NCI-H82 treated with DMSO at 0.1 percent for 48 hours (cell line): ENCODE data around the gene MMRN2.
"Not testable (repeated sequence)": the region's sequence is repeated elsewhere in the genome, so short reads cannot be mapped to it uniquely, and the experiment has no call there.

ENCODE experiments used
- DNase-seq: peaks from one replicate; lab custom pipeline; 2025; ENCODE audit not compliant: unreplicated experiment; lab: John Stamatoyannopoulos, UW

MMRN2 gene

DNA sequence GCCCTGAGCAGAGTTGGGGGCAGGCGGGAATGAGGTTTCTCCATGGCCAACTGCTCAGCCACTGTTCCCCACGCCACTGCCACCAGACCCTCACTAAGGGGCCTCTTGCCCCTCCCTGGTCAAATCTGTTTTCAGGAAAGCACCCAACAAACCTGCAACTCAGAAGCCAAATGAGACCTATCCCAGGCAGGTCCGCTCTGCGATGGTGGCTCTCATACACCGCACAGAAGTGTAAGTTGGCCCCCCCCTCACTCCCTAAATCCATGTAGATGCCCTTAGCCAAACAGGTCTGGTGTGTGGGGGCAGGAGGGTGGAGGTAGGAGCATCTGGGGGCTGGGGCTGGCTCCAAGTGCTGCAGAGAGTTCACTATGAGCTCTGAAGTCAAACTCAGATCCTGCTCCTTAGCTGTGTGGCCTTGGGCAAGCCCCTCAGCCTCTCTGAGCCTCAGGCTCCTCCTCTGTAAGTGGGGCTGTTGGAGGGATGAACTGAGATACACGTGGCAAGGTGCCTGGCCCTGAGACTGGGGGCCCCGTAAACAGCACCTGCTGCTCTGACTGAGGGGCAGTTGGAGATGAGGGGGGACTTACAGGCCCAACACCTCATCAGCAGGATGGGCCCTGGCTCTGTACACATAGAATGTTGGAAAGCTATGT is 1.1 kb downstream of the MMRN2 start:
- no peak for DNase-seq

DNA sequence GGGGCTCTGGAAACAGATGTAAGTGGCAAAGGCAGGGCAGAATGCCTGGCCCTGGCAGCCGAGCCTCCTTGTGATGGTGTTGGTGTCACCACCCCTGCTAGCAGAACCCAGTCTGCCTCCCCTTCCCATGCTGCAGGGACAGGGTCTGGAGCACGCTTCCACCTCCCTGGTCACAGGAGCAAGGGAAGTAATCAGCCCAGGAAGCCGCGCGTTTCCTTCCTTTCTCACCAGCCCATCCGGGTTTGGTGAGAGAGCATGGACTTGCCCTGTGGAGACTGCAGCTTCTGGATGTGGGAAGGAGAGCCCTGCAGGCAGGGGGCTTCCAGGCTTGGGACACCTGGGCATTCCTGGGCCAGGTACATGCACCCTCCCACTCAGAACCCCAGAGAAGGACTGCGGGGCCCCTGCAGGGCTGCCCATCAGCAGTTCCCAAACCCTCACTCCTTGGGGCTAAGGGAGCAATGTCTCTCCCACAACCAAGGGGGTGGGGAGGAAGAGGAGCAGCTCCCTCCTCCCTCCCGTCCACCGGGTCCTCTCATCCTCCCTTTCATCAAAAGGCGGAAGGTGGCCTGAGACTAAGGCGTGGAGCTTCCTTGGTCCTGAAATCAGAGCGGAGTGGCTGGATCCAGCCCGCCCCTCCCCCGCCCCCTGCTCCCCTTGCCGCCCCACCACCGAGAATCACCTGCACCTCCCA is 1.8 kb downstream of the MMRN2 start:
- DNase-seq: no peak

DNA sequence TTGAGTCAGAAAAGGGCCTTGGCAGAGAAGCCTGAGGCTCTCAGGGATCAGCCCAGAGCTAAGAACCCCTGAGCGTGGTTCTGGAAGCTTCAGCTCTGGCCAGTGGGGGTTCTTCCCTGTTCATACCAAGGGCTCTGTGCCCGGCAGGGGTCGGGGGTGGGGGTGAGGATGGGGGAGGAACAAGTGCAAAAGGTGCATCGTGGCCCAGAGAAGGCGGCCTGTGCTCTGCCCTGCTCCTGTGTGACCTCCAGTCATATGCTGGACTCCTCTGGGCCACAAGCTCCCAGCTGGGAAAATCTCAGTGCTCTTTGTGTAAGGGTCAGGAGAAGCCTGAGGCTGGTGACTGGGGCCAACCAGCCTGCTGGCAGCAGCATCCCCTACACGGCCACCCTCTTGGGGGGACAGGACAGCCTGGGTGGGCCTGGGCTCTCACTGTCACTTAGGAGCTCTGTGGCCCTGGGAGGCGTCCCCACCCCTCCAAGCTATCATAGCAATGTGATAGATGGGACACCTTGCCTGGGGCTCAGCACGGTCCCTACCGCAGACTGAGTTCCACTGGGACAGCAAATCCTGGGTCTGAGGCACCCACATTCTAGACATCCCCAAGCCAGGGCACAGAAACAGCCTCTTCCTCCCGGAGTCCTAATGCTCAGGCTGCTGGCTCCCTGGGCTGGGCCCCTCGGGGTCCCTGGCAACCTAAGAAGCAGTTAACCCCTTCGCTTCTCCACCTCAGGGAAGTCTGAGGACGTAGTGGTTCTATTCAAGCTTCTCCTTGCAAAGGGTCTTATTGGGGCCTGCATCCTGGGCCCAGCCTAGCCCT is 2.5 kb downstream of the MMRN2 start:
- DNase-seq: no peak

DNA sequence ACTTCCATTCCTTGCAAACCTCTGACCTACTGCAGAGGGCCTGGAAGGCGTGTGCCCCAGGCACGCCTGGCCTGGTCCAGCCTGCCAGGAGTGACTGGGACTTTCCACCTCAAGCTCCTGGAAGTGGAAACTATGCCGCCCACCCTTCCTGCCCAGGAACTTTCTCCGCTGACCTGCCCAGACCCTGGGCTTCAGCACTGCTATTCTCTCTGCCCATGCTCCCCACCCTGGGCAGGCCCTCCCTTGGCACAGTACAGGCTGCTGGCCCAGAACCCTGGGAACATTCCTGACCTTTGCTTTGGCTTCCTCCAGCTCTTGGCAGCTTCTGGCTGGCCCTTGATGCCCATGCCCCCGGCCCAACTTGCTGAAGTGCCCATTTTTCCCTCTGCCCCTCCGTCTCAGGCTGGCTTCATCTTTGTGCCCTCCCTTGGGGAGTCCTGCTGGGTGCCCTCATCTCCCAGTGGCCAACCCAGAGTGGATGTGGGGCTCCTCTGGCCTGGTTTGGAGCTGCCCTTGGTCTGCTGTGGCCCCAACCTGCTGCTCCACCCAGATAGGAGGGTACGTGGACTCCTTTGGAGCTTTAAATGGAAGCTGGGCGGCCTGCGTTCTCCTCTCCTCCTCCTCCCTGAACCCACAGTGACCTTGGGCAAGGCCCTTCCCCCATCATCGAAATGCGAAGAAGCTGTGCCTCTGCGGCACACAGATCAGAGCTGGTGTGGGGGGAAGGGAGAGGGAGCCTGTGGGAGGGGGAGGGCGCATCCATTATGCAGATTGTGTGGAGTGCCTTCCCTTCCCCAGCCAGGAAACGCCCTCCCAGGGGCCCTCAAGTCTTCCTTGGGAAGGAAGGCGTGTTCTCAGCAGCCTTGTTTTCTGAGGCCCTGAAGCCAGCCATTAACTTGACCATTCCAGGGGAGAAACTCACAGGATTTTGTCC is 3.4 kb downstream of the MMRN2 start:
- peak; percentile 53 for DNase-seq

DNA sequence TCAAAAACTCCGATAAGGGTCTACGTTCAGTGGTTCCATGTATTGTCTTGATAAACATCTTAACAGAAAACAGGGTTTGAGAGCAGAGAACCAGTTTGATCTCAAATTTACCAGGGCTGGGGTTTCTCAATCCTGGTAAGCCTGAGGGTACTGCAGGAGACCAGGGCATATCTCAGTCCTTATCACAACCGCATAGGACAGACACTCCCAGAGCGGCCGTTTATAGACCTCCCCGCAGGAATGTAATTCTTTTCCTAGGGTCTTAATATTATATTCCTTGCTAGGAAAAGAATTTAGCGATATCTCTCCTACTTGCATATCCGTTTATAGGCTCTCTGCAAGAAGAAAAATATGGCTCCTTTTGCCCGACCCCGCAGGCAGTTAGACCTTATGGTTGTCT is 4.7 kb downstream of the MMRN2 start:
- not testable (repeated sequence) for DNase-seq

DNA sequence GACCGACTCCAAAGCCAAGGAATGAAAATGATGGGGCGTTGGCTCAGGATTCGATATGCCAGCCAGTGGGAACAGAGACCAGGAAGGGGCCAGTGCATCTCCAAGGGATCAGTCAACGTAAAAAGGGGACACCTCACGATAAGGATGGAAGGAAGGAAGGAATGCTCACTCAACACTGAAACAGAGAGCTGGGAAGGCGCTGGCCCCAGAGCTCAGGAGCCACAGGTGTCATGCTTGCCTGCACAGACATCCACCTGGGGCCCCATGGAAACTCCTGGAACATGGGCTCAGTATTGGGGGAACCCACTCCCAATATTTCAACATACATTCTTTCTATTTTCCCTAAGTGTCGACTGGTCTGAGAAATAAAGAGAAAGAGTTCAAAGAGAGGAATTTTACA is 5.3 kb downstream of the MMRN2 start:
- DNase-seq: no peak

DNA sequence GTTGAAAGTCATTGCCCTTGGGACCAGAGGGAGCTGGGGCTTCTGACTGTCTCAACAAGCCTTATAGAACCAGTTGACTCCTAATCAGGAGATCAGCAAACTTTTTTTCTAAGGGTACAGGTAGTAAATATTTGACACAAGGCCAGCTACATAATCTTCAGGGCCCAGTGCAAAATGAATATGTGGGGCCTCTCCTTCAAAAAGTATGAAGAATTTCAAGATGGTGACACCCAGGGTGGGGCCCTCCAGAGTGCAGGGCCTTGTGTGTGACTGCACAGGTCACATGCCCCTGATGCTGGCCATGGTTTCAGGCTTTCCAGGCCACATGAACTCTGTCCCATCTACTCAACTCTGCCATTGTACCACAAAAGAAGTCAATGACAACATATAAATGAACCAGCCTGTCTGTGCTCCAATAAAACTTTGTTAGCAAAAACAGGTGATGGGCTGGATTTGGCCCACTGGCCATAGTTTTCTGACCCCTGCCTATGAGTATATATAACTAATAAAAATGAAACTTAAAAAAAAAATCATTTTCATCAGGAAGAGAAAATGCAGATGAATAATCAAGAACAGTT is 6.1 kb downstream of the MMRN2 start:
- no peak for DNase-seq

DNA sequence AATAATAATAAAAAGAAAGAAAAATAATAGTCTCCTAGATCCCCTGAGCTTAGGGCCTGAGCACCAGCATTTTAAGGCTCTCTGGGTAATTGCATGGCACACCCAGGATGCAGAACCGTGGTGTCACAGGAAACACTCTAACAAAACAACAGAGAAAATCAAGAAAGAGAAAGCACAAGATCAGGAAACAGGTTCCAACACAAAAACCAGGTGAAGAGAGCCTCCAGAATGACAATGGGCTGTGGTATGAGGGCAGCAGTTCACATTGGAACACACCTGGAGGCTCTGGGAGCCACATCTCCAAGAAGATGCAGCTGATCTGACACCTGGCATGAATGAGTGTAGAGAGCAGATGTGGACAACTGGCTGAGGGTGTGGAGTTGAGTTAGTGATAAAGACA is 7.1 kb downstream of the MMRN2 start:
- no peak for DNase-seq

DNA sequence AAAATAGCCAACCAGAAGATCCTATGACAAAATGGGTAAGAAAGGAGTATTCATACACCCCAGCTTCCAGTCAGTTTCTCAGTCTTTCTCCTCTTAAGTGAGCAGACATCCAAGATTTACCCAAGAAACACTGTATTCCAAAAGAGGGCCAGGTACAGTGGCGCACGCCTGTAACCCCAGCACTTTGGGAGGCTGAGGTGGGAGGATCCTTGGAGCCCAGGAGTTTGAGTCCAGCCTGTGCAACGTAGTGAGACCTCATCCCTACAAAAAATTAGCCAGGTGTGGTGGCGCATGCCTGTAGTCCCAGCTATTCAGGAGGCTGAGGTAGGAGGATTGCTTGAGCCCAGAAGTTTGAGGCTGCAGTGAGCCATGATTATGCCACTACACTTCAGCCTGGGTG is 9.6 kb downstream of the MMRN2 start:
- not testable (repeated sequence) for DNase-seq

DNA sequence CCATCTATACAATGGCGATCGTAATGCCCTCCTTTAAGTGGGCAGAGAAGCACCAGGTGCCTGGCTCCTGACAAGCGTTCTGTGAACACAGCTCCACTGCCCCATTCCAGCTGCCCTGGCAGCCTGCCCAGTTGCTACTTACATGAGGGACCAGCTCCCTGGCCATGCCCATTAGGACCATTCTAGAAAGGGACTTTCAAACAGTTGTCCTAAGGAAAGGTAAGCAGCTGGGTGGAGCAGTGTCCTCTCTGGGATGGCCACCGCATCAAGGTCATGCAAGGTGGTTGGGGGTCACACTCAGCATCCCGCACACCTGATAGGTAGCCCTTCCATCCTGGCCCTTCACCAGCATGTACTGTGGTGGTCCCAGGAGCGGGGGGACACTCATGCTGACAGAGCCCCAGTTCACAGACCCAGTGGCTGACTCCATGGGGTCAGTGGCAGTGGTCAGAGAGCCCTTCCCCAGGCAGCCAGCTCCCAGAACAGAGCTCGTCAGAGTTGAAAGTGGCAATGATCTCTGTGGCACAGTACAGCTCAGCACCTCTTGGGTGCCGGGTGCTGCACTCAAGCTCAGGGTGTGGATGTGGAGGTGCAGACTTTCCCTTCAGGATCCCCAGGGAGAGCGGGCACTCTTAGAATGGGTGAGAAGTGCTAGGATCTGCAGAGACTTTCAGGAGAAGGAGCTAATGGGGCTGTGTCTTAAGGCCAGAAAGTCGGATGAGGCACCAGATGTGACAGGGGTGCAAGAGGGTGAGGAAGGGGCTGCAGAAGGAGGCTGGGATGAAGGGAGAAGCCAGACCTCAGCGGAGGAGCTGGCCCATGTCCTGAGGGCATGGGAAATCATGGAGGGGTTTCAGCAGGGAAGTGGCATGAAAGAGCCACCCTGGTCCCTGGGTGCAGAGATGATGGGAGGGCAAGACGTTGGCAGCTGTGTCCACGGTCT is 10.9 kb downstream of the MMRN2 start:
- no peak for DNase-seq

DNA sequence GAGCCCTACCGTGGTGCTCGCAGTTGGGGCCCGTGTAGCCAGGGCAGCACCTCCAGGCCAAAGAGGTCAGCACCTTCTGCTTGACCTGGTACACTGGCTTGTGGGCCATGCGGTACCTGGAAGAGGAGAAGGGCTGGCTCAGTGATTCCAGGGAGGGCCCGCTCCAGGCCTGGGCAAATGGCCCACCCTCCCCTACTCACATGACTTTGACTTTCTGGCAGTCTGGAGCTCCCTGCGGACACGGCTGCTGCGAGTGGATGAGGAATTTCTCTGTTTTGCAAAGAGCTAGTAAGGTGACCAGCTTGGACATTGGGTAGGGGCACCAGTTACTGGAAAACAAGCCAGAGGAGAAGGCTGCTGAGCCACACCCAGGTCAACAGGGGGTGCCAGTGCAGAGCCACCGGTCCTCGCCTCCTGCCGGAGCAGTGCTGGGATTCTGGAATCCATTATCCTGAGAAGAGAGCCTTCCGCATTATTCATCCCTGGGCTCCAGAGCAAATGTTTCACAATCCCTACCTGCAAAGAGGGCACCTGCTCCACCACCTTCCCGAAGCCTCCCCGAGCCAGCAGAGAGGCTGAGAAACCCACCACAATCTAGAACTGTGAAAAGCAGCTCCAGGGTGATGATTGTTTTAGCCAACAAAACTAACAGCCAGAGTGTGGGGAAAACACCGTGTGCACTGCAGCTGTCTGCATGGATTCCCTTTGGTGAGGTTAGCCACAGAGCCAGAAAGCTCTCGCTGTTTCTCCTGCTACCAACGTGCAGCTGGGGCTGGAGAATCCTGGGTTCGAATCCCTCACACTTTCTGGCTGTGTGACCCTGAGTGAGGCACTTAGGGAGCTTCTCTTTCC is 11.8 kb downstream of the MMRN2 start:
- DNase-seq: no peak

DNA sequence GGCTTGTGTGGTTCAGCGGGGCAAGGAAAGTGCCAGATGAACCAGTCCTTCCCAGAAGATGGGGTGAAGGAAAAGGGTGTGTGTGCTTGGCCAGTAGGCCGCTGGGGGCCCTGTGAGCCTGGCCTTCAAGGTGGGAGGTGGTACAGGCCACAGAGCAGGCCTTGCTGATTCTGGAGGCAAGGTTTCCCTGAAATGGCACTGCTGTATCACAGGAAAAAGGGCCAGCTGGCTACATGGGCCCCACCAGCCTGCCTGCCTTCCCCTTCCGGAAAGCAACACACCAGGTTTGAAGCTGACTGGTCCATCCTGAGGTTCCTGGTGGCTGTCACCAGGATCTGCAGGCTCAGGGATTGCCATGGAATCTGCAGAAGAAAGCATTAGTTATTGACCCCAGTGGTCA is 12.5 kb downstream of the MMRN2 start:
- no peak for DNase-seq

DNA sequence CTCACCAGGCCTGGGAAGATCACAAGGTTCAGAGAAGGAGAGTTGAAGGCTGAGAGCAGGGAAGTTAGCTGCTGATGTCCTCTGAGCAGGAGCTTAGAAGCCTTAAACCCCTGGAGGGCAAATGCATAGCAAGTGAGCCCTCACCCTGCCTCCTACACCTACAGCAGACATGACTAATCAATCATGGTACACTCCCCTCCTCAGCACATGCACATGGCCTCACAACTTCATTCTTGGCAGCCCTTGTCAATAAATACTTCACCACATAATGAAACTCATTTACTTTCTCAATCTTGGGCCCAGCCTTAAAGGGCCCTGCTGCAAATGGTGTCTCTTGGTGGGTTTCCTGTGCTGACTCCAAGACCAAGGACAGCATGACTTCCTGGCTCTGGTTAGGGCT is 12.9 kb downstream of the MMRN2 start:
- DNase-seq: no peak

DNA sequence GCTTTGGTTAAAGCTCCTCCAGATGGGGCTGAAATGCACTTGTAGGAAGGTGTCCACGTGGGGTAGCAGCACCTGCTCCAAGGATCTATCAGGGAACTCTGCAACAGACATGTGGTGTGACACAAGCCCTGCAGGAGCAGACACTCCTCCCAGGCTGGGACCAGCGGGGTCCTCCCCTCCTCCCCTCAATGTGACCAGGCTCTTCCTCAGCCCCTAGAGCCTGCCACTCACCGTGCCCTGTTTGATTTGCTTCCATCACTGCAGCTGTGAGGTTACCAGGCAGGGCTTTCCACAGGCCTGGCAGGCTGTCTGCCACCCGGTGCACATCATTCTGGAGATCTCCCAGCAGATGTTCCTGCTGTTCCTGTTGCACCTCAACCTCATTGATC is 13.4 kb downstream of the MMRN2 start:
- DNase-seq: no peak

DNA sequence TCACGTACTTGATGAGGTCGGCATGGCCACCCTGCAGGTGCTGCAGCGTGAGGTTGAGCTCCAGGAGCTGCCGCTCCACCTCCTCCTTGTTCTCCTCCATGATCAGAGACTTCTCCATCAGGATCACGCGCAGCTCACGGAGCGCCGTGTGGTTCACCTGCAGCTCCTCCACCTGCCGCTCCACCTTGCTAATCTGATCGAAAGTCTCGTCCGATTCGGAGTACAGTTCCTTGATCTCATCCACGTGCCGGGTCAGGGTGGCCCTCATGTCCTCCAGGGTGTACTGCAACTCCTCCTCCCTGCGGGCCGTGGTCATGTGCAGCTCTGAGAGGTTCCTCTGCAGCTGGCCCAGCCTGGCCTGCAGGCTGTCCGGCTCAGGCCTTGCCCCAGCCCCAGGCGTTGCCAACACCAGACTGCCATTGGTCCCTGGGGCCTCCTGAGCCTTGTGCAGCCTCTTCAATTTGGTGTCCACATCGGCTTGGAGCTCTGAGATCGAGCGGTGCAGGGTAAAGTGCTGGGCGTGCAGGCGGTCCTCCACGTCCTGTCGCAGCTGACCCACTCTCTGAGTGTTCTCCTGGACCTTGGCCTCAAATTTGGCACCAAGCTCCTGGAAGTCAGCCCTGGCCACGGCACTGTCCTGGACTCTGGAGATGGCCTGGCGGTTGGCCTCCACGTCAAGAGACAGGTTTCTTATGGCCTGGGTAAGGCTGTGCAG is 13.9 kb downstream of the MMRN2 start:
- no peak for DNase-seq

DNA sequence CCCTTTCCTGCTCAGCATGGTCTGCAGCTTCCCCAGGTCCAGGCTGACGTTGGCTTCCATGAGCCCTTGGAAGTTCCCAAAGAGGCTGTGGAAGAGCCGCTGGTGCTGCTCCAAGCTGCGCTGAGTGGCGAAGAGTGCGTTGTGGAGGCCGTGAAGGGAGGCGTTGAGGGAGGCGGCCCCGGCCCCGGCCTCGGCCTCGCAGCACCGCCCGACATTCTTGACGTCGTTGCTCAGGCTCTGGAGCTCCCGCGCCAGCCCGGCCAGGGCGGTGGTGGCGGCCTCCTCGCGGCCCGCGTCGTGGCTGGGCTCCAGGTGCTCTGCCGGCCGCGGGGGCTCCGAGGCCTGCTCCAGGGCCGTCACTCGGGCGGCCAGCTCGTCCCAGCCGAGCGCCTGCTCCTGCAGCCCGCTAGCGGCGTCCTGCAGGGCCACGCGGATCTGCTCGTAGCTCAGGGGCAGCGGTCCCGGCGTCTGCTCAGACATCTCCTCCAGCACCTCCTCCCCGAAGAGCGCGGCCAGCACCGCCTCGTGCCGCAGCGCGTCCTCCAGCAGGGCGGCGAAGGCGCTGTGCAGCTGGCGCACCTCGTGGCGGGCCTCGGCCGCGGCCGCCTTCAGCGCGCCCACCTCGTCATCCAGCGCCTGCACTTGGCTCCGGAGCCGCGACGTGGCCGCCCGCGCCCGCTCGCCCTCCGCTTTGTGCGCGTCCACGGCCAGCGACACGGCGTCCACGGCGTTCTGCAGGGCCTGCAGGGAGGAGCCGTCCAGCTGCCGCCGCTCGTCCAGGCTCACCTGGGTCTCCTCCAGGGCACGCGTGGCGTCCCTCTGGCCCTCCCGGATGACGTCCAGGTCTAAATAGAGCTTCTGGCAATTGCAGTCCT is 14.7 kb downstream of the MMRN2 start:
- no peak for DNase-seq

DNA sequence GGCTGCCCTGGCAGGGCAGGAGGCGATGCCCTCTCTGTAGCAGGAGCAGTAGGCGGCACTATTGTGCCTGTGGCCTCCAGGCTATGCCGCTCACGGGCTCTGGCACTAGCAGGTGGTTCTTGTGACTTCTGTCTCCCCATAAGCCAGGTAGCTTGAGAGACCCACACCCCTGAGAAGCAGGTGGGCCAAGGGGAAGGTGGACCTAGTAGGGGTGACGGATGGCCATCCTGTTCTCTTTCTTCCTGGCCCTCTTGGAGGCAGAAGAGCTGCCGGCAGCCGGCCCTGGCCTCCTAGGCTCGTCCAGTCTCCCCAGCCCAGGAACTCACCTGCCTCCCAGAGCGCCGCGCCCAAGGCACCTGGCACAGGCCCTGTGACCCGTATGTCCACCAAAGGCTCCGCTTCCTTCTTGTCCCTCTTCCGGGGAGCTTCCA is 15.4 kb downstream of the MMRN2 start:
- no peak for DNase-seq
